Hematopoietic multipotent progenitor cell (in vitro differentiated cells): ENCODE data around the gene PLCH1. TPM values are rescaled to one million over a fixed set of nuclear protein-coding genes. Genes with fewer than 3 reads are reported as not detected.

Experiments
- DNase-seq, 3 donors: peaks; one replicate each; pipeline ENCODE4 v3.0.0-alpha.2; 2011 to 2015; ENCODE audit warnings: low read depth in 2 of 3, low spot score in 2 of 3
- total RNA-seq: library from RNA; depleted of rRNA; stranded (reverse); fragments of >200 nt; gene quantifications from one replicate; pipeline ENCODE4 v1.2.3, GENCODE V29; 2012

PLCH1 gene
- total RNA-seq, 1 donor: 1.1 TPM

GRCh38 chr3:155497930-155498647 lies 246.8 kb downstream of the PLCH1 start:
- no peak for DNase-seq

GRCh38 chr3:155496206-155496605 lies 248.7 kb downstream of the PLCH1 start:
- DNase-seq: no peak

GRCh38 chr3:155495387-155495786 lies 249.5 kb downstream of the PLCH1 start:
- DNase-seq: peak in 1 of 3 donors; percentile 8

- DNase-seq: peak in 2 of 3 donors; percentile 12 to 71
Measured at GRCh38 chr3:155494332-155494731, 250.5 kb downstream of the PLCH1 start.

GRCh38 chr3:155492841-155493240 lies 252.0 kb downstream of the PLCH1 start:
- DNase-seq: no peak

DNA sequence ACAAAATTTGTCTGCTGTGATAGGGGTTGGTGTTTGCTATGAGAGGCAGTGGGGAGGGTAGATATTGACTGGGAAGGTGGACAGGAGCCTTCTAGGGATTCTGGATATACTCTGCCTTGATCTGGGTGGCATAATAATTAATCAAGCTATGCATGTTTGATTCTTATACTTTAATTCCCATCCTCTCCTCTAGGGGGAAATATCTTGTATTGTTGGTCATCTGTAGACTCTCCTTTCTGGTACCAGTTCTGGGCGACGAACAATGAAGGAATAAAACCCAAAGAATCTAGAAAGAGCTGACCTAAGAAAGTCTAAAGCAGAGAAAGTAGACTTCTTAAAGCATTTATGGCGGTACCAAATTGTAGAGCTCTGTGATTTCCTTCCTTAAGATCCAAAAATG lies 253.2 kb downstream of the PLCH1 start:
- DNase-seq: no peak

GRCh38 chr3:155488671-155489070 lies 256.2 kb downstream of the PLCH1 start:
- DNase-seq: no peak

DNA sequence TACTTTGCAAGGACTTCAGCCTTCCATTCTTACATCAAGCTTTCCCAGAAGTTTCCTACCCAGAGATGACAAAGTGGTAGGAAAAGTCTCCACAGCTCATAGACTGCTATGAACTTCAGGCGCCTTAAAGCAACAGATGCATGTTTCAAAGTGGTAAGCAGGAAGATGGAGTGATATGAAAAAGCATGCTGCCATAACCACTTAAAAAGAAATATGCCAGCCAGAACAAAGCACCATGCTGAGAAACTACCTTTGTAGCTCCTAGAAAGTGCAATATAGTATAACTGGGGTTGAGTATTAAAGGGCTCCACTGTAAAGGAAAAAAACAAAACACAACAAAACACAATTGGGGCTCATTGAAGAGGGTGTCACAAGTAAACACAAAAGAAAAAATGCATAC lies 259.0 kb downstream of the PLCH1 start:
- DNase-seq: no peak

DNA sequence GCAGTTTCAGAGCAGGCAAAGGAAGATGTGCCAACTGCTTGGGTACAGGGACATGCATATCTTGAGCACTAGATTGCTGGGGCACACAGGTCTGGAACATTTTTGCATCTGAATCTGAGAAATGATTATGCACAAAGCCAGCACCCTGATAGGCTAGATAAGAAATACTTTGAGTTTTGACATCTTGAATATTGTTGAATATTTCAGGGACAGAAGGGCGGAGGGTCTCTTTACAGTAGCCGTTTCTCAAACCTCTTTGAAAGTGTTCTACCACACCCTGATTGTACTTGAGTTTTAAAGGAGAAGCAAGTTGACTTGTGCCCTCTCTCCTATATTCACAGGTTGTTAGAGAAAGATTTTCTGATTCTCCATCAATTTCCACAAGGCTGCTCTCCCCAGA lies 263.3 kb downstream of the PLCH1 start:
- DNase-seq: no peak

GRCh38 chr3:155481089-155481488 lies 263.8 kb downstream of the PLCH1 start:
- DNase-seq: no peak

- no peak for DNase-seq
Measured at GRCh38 chr3:155465664-155466063, 279.2 kb downstream of the PLCH1 start.

GRCh38 chr3:155462672-155463071 lies 282.2 kb downstream of the PLCH1 start:
- no peak for DNase-seq

- DNase-seq: no peak
Measured at GRCh38 chr3:155457591-155457990, 287.3 kb downstream of the PLCH1 start.

- no peak for DNase-seq
Measured at GRCh38 chr3:155455765-155456164, 289.1 kb downstream of the PLCH1 start.

- DNase-seq: no peak
Measured at GRCh38 chr3:155453512-155453911, 291.4 kb downstream of the PLCH1 start.

GRCh38 chr3:155449613-155450267 lies 295.1 kb downstream of the PLCH1 start:
- no peak for DNase-seq

- DNase-seq: no peak
Measured at GRCh38 chr3:155448531-155448930, 296.3 kb downstream of the PLCH1 start.

DNA sequence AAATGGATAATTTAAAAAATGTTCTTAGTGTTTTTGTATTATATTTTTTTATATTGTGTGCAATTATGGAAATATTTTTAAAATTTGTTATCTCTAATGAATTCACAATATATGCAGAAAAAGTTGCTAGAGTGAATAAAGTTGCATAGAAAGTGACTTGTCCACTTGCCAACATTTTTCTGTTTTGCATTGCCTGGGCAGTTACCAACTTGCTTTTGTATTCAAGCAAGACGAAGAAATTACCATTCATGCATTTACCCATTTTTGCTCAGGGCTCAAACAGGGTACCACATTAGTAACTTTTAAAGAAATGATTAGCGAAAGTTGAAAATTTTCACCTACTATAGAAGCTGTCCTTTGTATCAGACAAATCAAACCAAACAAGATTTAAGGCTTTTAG lies 298.5 kb downstream of the PLCH1 start:
- no peak for DNase-seq

DNA sequence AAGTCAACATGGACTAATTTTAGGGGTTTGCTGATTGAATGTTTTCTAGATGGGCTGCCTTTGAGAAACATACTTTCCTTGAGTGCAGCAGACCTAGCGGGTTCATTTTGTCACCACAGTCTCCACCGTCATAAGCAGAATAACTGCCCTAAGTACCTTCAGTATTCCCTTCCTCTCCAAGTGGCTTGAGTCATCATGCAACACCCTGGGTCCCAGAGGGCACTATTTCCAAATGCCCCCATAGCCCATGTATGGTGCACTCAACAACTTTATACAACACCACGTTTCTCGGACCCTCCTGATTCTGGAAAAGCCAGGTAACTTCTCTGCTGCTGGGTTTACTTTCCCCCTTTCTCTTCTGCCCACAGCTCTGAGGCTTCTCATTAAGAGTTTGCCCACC lies 300.1 kb downstream of the PLCH1 start:
- no peak for DNase-seq

DNA sequence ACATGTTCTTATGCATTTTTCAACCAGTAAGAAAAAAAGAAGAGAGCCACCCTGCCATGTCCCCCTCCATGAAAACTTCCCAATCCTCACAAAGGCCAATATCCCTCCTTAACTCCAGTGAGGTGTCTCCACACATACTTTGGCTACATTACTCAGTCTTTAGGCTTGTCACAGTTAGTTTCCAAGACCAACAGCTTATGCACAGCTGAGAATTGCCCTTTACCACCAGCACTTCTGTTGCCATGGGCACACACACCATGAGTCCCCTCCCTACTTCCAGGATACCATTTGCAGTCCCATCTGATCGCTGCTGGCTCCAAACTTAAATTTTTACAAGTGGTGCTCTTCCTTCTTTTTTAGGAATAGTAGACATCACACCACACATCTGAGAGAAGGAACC lies 301.1 kb downstream of the PLCH1 start:
- DNase-seq: no peak

- DNase-seq: no peak
Measured at GRCh38 chr3:155442072-155442471, 302.8 kb downstream of the PLCH1 start.

GRCh38 chr3:155441506-155441905 lies 303.4 kb downstream of the PLCH1 start:
- DNase-seq: no peak
